H9 (cell line): ENCODE measurements around the gene KIF6. TPM values are rescaled to one million over a fixed set of nuclear protein-coding genes. Genes with fewer than 3 reads are reported as not detected.

Source experiments
- DNase-seq: peaks from one replicate; pipeline ENCODE4 v3.0.0-alpha.2; 2017
- H2AFZ ChIP-seq: one replicate; pipeline ENCODE4 v1.6.1; 2013; ENCODE audit warnings: mild to moderate bottlenecking, low read length, control low read depth, moderate library complexity
- H2AK5ac ChIP-seq: 2 replicates; pipeline ENCODE4 v1.6.1; 2013; ENCODE audit warnings: low read length, control low read depth, mixed read lengths; ENCODE audit not compliant: insufficient read length
- H2BK120ac ChIP-seq: one replicate; pipeline ENCODE4 v1.6.1; 2013; ENCODE audit warnings: low read depth, mild to moderate bottlenecking, low read length, control low read depth, inconsistent platforms; ENCODE audit not compliant: poor library complexity, severe bottlenecking
- H2BK12ac ChIP-seq: 2 replicates; pipeline ENCODE4 v1.6.1; 2013; ENCODE audit warnings: low read length, control low read depth, mixed read lengths, low read depth; ENCODE audit not compliant: insufficient read length
- H2BK15ac ChIP-seq: 2 replicates; pipeline ENCODE4 v1.6.1; 2013; ENCODE audit warnings: low read depth, low read length, control low read depth
- H2BK20ac ChIP-seq: one replicate; pipeline ENCODE4 v1.6.1; 2013; ENCODE audit warnings: low read depth, mild to moderate bottlenecking, low read length, control low read depth, inconsistent platforms; ENCODE audit not compliant: poor library complexity, severe bottlenecking
- H2BK5ac ChIP-seq: 2 replicates; pipeline ENCODE4 v1.6.1; 2013; ENCODE audit warnings: low read length, control low read depth, mixed read lengths; ENCODE audit not compliant: insufficient read length
- H3K14ac ChIP-seq: 2 replicates; pipeline ENCODE4 v1.6.1; 2013; ENCODE audit warnings: low read length, control low read depth; ENCODE audit not compliant: insufficient read depth
- H3K18ac ChIP-seq: 2 replicates; pipeline ENCODE4 v1.6.1; 2013; ENCODE audit warnings: low read depth, mild to moderate bottlenecking, mixed read lengths, low read length, control low read depth; ENCODE audit not compliant: insufficient read length
- H3K23ac ChIP-seq: 2 replicates; pipeline ENCODE4 v1.6.1; 2013; ENCODE audit warnings: low read length, control low read depth, mixed read lengths, low read depth; ENCODE audit not compliant: insufficient read length
- H3K23me2 ChIP-seq: 2 replicates; pipeline ENCODE4 v1.6.1; 2013; ENCODE audit warnings: low read depth, mild to moderate bottlenecking, mixed read lengths, low read length, control low read depth; ENCODE audit not compliant: insufficient read length, poor library complexity, severe bottlenecking
- H3K27ac ChIP-seq: 2 replicates; pipeline ENCODE4 v1.5.1; 2013; ENCODE audit warnings: low read length, control low read depth, mixed read lengths, low read depth; ENCODE audit not compliant: insufficient read length
- H3K27me3 ChIP-seq: 2 replicates; pipeline ENCODE4 v1.6.1; 2013; ENCODE audit warnings: low read length, control low read depth, inconsistent platforms; ENCODE audit not compliant: insufficient read depth
- H3K4ac ChIP-seq: 2 replicates; pipeline ENCODE4 v1.6.1; 2013; ENCODE audit warnings: low read depth, mild to moderate bottlenecking, control low read depth, inconsistent platforms, low read length, moderate library complexity
- H3K4me1 ChIP-seq: 2 replicates; pipeline ENCODE4 v1.6.1; 2013; ENCODE audit warnings: low read length, control low read depth, inconsistent platforms; ENCODE audit not compliant: insufficient read depth
- H3K4me2 ChIP-seq: 2 replicates; pipeline ENCODE4 v1.6.1; 2013; ENCODE audit warnings: low read length, control low read depth, mixed read lengths; ENCODE audit not compliant: insufficient read length, insufficient read depth
- H3K56ac ChIP-seq: 2 replicates; pipeline ENCODE4 v1.6.1; 2013; ENCODE audit warnings: low read depth, mild to moderate bottlenecking, mixed read lengths, low read length, control low read depth; ENCODE audit not compliant: insufficient read length
- H3K79me1 ChIP-seq: 2 replicates; pipeline ENCODE4 v1.6.1; 2013; ENCODE audit warnings: low read depth, mild to moderate bottlenecking, moderate library complexity, low read length, control low read depth, inconsistent platforms; ENCODE audit not compliant: insufficient read depth, poor library complexity, severe bottlenecking
- H3K79me2 ChIP-seq: 2 replicates; pipeline ENCODE4 v1.6.1; 2013; ENCODE audit warnings: low read length, control low read depth, inconsistent platforms; ENCODE audit not compliant: insufficient read depth
- H3K9ac ChIP-seq: 2 replicates; pipeline ENCODE4 v1.6.1; 2013; ENCODE audit warnings: low read length, control low read depth, mixed read lengths; ENCODE audit not compliant: insufficient read length; ENCODE audit errors: extremely low read depth
- H3K9me3 ChIP-seq: one replicate; pipeline ENCODE4 v1.6.1; 2013; ENCODE audit warnings: low read depth, low read length, inconsistent platforms; ENCODE audit not compliant: control insufficient read depth
- H3T11ph ChIP-seq: one replicate; pipeline ENCODE4 v1.6.1; 2013; ENCODE audit warnings: mild to moderate bottlenecking, low read length, control low read depth, inconsistent platforms
- H4K20me1 ChIP-seq: one replicate; pipeline ENCODE4 v1.6.1; 2013; ENCODE audit not compliant: control insufficient read depth, insufficient read length, insufficient read depth
- H4K5ac ChIP-seq: 2 replicates; pipeline ENCODE4 v1.6.1; 2013; ENCODE audit warnings: low read depth, mild to moderate bottlenecking, mixed read lengths, low read length, control low read depth; ENCODE audit not compliant: insufficient read length
- H4K8ac ChIP-seq: replicated peaks from 2 replicates; pipeline ENCODE4 v1.6.1; 2013; ENCODE audit warnings: low read length, control low read depth, mixed read lengths, low read depth; ENCODE audit not compliant: insufficient read length
- H4K91ac ChIP-seq: 2 replicates; pipeline ENCODE4 v1.6.1; 2013; ENCODE audit warnings: low read depth, mild to moderate bottlenecking, moderate library complexity, mixed read lengths, low read length, control low read depth; ENCODE audit not compliant: insufficient read length
- H3K27ac Mint-ChIP-seq, 3 experiments: 2 replicates in 2 of 3; 3 replicates in 1 of 3; pipeline ENCODE4 v1.8.0; 2020 to 2021; ENCODE audit warnings: mixed read lengths in 3 of 3, mild to moderate bottlenecking in 1 of 3, moderate library complexity in 1 of 3
- H3K27me3 Mint-ChIP-seq: 2 replicates; pipeline ENCODE4 v1.8.0; 2021; ENCODE audit warnings: low read depth, mild to moderate bottlenecking, moderate library complexity, mixed read lengths
- H3K36me3 Mint-ChIP-seq, 3 experiments: 2 replicates in 2 of 3; 3 replicates in 1 of 3; pipeline ENCODE4 v1.8.0; 2020 to 2021; ENCODE audit warnings: low read depth in 3 of 3, mixed read lengths in 3 of 3; ENCODE audit not compliant: insufficient read depth in 1 of 3
- H3K4me1 Mint-ChIP-seq, 2 experiments: 2 replicates each; pipeline ENCODE4 v1.8.0; 2020; ENCODE audit warnings: mixed read lengths in 2 of 2
- H3K4me3 Mint-ChIP-seq, 2 experiments: 2 replicates in 1 of 2; 3 replicates in 1 of 2; pipeline ENCODE4 v1.8.0; 2020 to 2021; ENCODE audit warnings: mild to moderate bottlenecking in 2 of 2, mixed read lengths in 2 of 2, moderate library complexity in 1 of 2
- H3K9me3 Mint-ChIP-seq, 2 experiments: 2 replicates in 1 of 2; 3 replicates in 1 of 2; pipeline ENCODE4 v1.8.0; 2020; ENCODE audit warnings: mild to moderate bottlenecking in 2 of 2, mixed read lengths in 2 of 2, moderate library complexity in 1 of 2
- CTCF ChIP-seq: fragments of 200-600 bp; sonication (generic); conservative IDR thresholded peaks from 3 replicates; pipeline ENCODE4 v1.8.0; 2021; ENCODE audit warnings: antibody characterized with exemption, mild to moderate bottlenecking
- WGBS: extraction: QIAGEN DNeasy Blood & Tissue Kit; methylation state at CpG from one replicate; pipeline ENCODE4 v1.1.7; 2013; ENCODE audit warnings: missing lambda C conversion rate, low lambda C conversion rate, mixed read lengths; ENCODE audit not compliant: insufficient read length; ENCODE audit errors: extremely low coverage; 5-methylcytosine and 5-hydroxymethylcytosine counted together
- total RNA-seq: library from RNA; stranded (reverse); gene quantifications from 2 replicates; pipeline ENCODE4 v1.2.1, GENCODE V29; 2021

Gene KIF6
- total RNA-seq, 1 experiment from 2014 or later: 0.63 TPM

GRCh38 chr6:39380837-39381549 lies 344.2 kb downstream of the KIF6 start:
- H3K36me3 Mint-ChIP-seq: no peaks in the 10 kb centered on the region
- Histone ChIP-seq H2BK12ac (no peak overlapping the region), H2BK20ac (no peak overlapping the region), H3K27ac (no peak overlapping the region), H3K4me2 (no peak overlapping the region), H4K20me1 (no peaks in the 10 kb centered on the region), H2AFZ (no peak overlapping the region), H2BK15ac (no peak overlapping the region), H3T11ph (no peak overlapping the region), H3K23ac (no peak overlapping the region), H3K4ac (no peak overlapping the region), H3K4me1 (no peaks in the 10 kb centered on the region), H3K9ac (no peak overlapping the region), H3K14ac (no peak overlapping the region), H2AK5ac (no peak overlapping the region), H3K79me2 (no peaks in the 10 kb centered on the region), H3K9me3 (no peaks in the 10 kb centered on the region), H4K8ac (no peak overlapping the region), H3K27me3 (no peaks in the 10 kb centered on the region), H3K23me2 (no peaks in the 10 kb centered on the region), H4K5ac (no peak overlapping the region), H3K56ac (no peak overlapping the region), H4K91ac (no peak overlapping the region), H2BK120ac (no peak overlapping the region), H3K79me1 (no peaks in the 10 kb centered on the region), H3K18ac (no peak overlapping the region), H2BK5ac (no peak overlapping the region)
- H3K4me3 Mint-ChIP-seq: no peak overlapping the region; a peak in 1 of 5 replicates
- no peak overlapping the region for H3K27ac Mint-ChIP-seq
- H3K4me1 Mint-ChIP-seq: peaks cover 5% of the 10 kb centered on the region in 2 experiments
- peaks cover 2% of the 10 kb centered on the region for H3K27me3 Mint-ChIP-seq
- H3K9me3 Mint-ChIP-seq: no peaks in the 10 kb centered on the region; a peak in 1 of 5 replicates
- DNase-seq: no peak
- TF ChIP-seq CTCF: no peak
- WGBS: no CpG with 5 or more reads among the region's 6 CpGs
